GM21717 (cell line): ENCODE measurements around the gene WWOX.

Experiments used
- ATAC-seq: cut with Tn5 transposase; IDR thresholded peaks from one replicate; pipeline ENCODE4 v1.9.1; 2021; ENCODE audit warnings: mild to moderate bottlenecking, moderate library complexity; ENCODE audit not compliant: unreplicated experiment

The WWOX gene

DNA sequence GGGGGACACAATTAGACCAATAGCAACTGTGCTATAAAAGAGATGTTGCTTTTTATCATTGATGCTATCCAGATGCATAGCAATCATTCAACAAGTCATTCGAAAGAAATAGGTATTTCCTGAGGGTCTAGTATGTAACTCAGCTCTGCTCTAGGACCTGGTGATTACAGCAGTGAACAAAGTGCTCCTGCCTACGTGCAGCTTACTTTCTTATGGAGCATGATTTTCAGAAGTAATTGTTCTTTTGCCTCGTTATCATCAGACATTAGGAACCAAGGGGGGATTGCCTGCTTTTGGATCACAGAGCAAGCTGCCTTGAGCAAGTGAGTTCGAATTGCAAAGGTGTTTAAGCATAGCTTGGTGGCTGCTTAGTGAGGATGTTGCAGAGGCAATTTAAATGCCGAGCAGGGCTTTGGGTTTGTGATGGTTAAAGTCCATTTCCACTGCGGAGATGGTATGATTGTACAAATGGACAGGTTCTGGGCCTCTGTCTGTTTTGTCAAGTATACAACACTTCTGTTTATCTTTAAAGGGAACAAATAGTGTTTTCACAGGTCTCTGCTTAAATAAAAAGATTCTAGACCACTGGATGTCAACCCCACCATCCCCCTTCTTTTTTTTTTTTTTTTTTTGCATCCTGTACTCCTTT, 41.5 kb downstream of the WWOX start:
- no peak for ATAC-seq

DNA sequence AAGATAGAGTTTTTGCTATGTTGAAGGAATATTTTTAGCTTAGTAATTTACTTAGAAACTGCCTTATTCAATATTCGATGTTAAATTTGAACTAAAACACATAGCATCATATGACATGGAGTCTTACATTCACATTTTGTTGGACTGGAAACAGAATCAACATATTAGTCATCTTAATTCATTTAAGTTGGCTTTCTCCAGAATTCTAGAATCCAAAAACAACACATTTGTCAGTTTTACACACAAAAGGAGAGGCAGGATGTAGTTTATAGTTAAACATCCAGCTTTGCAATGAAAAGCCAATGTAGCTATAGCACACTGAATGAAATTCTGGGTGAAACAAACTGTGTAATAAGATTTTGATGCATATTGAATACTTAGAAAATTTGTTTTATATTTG, 43.3 kb downstream of the WWOX start:
- no peak for ATAC-seq

DNA sequence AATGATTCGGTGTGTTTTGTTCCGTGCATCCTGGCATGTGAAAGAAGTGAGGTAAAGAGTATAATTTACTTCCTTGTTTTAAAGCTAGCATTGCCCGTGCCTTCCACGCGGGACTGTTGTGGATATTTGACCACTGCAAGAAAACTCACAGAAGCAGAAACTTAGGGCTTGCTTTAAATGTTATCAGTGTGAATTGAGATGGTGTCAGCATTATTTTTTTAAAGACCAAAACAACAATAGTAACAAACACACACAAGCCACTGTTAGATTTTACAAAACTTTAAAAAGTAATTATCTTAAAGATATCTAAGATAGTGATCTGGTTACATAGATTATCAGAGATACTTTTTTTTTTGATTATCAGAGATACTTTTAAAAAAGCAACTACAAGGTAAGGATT, 47.4 kb downstream of the WWOX start:
- no peak for ATAC-seq

DNA sequence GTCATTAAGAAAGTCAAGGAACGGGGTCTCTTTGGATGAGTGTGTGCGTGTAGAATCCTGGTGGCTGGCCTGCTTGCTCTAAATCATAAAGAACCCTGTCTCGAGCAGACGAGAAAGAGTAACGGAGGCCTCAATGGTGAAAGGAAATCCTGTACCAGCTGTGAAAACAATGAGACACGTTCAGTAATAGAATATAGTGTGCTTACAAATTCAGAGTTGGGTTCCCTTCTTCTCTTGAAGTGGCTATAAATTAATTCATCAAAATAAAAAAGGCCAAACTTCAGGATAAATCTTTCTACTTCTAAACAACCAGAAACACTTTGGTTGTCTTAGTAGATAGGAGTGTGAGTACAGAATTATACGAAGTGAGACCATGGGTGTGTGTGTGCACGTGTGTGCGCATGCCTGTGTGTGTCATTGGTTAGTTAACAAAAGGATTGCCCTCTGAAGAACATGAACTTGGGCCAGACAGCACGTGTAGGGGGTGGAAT, 48.5 kb downstream of the WWOX start:
- ATAC-seq, result no peak

DNA sequence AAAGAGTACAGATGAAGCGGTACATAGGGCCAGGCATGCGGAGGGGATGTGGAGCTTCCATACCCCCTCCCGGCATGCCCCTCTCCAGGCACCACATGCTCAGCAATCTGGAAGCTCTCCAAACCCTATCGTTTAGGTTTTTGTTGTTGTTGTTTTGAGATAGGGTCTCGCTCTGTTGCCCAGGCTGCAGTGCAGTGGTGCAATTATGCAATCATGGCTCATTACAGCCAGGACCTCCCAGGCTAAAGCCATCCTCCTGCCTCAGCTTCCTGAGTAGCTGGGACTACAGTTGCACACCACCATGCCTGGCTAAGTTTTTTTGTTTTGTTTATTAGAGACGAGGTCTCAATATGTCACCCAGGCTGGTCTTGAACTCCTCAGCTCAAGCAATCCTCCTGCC, 50.8 kb downstream of the WWOX start:
- no peak for ATAC-seq

DNA sequence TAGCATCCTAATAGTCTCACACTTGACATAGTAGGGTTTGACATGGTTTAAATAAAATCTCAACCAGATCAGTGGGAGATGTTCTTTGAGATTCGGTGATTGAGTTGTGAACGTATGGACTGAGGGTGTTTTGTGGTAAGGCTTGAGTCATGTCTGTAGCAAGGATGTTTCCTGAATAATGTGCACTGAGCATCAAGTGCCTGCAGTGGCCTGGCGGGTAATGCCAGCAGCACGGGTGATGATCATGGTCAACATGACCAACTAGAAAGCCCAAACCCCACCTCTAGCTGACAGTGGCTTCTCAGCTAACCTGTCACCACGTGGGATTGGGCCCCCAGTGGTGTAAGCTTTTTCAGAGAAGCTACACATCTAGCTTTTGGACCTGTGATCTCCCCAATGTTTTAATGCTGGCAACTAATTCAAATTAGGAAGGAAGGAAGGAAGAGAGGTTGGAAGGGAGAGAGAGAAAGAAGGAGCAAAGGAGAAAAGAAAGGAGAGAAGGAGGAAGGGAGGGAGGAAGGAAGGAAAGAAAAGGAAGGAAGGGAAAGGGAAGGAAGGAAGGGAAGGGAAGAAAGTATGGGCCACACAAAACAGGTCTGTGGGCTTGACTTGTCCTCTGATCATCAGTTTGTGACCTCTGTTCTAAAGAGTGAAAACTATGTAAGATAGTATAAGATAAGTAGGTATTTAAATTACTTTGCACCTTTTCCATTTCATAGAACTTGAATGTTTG, 55.4 kb downstream of the WWOX start:
- ATAC-seq, result no peak

DNA sequence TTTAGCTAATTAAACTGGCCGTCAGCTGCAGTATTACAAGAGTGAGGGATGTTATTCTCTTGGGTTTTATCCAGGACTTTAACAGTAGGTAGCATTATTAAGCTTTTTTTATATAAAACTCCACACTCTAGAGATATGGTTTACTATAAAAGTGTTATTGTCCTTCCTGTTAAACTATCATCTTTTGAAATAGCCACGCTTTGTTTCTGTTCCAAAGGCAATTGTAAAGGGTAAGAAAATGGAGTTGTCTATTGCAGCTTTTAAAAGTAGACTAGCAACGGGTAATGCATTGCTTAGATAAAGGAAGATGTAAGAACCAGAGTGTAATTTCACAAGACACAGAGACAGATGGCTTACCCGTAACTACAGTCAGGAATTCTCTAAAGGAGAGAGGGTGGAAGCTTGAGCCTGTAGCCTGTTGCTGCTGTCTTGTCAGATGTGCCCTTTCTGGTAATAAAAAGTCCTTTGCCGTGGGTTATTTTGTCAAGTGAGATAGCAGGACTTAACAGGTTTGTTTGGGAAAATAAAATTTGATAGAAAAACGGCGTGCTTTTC, 56.4 kb downstream of the WWOX start:
- ATAC-seq, result no peak

DNA sequence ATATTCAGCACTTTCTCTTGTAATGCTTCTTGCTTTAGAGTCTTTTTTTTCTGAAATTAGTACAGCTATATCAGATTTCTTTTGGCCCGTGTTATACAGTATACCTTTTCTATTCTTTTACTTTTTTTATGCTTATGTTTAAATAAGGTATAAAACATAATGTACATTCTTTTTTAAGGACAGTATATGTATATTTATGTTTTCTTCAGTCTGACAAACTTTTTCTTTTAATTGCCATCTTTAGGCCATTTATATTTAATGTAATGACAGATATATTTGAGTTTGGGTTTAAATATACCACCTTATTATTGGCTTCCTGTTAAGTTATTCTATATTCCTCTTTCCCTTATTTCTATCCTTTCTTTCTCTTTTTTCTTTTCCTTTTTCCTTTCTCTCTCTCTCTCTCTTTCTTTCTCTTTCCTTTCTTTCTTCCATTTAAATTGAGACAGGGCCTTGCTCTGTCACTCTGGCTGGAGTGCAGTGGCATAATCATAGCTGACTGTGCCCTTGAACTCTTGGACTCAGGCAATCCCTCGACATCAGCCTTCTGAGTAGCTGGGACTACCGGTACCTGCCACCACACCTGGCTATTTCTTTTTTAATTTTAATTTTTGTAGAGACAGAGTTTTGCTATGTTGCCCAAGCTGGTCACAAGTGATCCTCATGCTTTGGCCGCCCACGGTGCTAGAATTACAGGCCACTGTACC, 61.7 kb downstream of the WWOX start:
- no peak for ATAC-seq

DNA sequence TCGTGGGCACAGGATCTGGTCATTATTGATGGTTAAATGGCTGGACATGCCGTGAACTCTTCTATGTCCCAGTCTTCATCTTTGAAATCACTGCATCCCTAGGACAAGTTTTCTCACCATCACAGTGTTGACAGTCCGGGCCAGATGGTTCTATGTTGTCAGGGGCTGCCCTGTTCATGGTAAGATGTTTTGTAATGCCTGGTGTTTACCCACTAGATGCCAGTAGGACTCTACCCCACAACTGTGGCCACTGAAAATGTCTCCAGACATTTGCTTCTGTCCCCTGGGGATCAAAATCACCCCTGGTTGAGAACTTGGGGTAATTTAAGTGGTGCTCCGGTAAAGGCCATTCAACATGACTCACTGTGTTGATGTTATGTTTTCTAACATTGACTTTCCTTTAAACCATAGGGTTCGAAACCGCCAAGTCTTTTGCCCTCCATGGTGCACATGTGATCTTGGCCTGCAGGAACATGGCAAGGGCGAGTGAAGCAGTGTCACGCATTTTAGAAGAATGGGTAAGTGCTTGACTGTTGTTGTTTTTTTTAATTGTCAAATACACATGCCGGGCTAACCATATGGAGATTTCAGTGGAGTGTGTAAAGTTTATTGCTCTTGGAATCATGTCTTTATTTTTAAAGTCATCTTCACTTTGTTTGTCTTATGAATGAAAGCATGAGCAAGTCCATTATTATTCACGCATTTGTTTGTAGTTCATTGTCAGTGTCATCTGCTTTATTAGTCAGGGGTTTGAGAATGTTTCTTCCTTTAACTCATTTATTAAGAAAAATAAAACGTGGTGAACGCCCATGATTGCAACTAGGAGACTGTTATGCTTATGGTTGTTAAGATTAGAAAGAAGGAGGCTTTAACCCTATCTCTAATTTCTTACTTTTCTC, 64.6 kb downstream of the WWOX start:
- ATAC-seq, result no peak

DNA sequence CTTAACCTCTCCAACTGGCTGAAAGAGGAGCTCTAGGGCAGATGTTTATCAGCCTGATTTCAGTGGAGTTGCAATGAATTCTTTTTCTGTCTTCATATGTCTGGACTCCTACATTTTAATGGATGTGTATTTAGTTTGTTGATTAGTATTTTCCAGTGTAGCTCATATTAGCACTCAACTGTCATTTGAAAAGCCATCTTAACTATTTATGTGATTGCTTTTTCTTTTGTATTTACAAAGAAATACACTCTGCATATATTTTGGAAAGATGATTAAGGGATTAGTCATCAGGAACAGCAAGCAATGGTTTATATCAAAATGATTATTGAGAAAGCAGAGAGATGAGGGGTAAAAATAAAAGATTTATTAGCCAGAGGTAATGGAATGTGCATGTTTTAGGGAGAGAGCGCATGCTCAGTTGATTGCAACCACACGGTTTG, 71.1 kb downstream of the WWOX start:
- ATAC-seq, result no peak

DNA sequence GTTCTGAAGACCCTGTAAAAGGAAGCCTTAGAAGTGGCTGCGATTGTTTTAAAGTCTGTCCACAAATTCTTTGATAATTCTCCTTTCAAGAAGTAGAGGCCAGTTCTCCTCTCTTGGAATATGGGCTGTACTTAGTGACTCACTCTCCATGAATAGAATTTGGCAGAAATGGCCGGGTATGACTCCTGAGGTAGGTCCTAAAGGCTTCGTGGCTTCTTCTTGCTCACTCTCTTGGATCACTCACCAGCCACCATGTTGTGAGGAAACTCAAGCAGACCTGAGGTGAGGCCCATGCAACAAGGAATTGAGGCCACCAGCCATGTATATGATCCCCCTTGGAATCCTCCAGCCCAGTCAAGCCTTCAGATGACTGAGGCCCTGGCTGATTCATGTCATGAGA, 75.8 kb downstream of the WWOX start:
- no peak for ATAC-seq

DNA sequence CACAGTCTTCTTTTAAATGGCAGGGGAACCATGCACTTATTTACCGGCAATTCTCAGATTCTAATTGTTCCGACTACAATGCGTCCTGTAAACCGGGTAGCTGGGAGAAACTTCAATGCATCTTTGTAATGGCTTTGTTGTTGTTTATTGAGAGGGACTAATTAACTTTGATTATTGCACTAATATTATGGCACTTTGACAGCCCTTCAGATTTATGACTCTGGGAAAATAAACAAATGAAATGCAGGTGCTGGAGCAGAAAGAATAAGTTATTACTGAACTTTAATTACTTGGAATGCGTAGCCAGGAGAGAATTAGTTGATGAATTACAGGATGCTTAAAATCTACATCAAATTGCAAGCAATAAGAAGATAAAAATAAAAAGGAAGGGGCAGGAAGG, 77.0 kb downstream of the WWOX start:
- ATAC-seq, result no peak

DNA sequence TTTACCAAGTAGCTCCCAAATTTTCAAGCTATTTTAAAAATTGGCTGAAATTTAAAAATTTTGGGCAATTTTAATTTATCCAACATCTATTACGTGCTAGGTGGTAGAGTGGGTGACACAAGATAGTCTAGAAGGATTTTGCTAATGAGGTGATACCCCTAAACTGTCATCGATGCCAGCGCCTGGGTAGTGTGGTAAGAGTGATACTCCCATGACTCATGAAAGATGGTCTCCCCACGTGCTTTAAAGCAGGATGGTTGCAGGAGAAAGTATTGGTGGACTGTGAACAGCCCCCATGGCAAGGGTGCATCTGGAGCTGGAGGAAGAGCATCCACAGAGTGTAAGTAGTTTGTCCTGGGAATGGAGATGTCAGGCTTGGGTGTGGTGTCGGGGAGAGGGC, 77.8 kb downstream of the WWOX start:
- ATAC-seq, result no peak

DNA sequence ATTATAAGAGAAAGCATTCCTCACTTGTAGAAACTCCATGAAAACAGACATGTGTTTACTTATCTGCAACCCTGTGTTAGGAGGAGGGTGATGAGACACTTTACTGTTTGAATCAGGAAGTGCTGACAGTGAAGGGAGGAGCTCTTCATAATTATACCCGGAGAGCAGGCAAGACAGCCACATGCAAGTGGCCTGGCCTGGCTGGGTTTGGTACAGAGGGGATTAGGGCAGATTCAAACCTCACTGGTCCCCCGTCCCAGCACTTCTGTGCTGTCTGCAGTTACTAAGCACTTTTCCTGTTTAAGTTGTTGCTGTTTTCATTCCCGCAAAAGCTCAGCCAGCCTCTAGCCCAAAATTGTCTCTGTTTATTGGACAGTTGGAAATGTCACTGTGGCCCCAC, 78.5 kb downstream of the WWOX start:
- no peak for ATAC-seq

DNA sequence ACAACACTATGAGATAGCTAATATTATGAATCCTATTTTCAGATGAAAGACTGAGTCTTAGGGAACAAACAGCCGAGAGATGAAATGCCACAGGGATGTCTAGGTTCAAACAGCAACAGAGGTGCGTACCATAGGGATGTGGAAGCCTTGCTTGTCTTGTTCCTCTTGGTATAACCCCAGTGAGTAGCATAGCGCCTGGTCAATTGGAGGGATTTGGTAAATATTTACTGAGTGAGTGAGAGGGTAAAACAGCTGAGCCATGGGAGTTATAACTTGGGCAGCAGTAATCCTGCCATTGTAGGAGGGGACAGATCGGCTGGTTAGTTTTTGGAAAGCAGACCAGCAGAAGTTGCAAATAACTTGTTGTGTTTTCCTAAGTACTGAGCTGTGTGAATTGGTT, 80.2 kb downstream of the WWOX start:
- ATAC-seq, result no peak

DNA sequence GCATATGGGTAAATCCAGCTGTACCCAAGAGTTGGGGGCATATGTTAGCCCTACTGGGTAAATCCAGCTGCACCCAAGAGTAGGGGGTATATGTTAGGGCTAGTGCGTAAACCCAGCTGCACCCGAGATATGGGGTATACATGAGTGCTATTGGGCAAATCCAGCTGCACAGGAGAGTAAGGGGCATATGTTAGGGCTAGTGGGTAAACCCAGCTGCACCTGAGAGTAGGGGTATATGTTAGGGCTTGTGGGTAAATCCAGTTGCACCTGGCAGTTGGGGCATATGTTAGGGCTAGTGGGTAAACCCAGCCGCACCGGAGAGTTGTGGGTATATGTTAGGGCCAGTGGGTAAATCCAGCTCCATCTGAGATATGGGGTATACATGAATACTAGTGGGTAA, 80.9 kb downstream of the WWOX start:
- ATAC-seq, result no peak

DNA sequence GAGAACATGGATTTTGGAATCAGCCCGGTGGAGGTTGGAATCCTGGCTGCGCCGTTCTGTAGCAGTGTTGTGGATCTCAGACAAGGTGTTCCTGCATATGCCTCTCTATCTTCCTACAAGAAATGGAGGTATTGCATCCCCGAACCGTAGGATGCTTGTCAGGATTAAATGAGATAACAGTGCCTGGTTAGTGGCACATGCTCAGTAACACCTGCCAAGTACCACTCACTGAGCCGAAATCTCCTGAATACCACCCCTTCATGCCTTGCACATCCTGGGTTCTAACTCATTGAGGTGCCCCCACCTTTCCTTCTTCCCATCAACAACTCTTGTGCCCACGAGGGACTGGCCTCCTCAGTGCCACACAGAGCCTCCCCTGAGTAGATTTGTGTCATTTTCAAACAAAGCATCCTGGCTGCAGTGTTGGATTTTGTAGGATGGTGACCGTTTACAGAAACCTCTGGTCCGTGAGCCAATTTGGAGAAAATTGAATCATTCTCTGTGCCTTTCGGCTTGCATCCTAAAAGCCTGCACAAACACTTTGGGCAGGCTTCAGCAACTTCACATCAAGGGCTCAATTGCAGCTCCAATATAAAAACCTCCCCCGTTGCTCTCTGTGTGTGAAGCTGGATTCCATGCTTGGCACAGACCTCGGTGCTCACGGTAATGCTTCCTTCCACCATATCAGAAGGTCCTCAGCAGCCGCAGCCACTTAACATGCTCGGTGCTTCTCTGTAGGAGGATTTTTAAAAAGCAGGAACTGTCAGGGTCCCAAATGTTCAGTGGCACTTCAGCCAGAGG, 84.2 kb downstream of the WWOX start:
- no peak for ATAC-seq

DNA sequence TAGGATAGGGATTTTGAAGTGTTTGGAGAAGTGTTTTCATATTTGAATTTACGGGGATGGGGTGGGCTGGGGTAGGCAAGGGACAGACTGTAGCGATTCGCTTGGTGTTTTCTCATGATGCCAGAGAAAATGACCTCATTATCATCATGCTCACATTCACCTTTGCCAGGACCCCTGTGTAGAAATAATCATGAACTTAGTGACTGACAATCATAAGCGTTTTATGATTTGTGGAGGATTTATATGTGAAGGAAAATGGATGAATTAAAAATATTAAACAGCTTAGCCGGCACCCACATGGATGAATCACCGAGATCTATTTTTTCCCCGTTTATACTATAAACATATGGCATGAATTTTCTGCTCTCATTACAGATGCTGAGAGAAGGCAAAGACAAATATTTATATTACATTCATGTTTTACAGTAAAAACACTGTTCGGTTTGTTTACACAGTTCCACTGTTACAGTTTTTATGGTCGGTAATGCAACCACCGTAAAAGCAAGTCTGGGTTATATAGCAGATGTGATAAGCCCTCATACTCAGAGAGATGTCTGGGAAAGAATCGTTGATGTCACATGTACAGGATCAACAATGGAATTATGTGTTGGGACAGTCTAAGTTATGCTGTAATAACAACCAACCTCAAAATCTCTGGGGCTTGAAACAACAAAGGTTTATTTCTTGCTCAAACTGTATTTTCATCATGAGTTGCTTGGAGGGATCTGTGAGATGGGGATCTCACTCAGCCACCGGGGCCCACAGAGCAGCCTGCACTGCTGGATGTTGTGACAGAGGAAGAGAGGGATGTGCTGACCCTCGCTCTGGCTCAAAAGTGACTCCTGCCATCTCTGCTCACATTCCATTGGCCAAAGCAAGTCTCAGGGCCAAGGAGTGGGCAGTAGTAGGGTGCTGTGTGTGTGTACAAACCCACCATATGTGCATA, 85.1 kb downstream of the WWOX start:
- ATAC-seq, result no peak

DNA sequence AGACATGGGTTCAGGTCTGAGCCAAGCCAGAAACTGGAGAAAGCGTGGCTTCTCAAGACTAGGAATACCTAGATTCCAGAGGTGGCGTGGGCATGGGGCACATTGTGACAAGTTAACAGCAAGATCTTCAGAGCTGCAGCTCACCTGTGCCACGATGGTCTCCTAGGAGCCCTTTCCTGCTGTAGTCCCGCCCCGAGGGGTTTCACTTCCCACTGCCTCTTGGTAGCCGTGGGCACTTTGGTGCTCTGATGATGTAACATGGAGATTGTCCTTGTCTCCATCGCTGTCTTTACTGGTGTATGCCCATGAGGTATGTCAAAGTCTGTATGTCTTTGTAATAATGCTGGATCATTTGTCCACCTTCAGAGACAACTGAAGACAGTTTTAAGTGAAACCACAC, 89.7 kb downstream of the WWOX start:
- no peak for ATAC-seq
